Glutamatergic neuron (in vitro differentiated cells): ENCODE results near the gene HPSE2. TPM values are rescaled to one million over a fixed set of nuclear protein-coding genes. Genes with fewer than 3 reads are reported as not detected.
A peak's percentile ranks its signal among the peaks of the same experiment; 100 is the strongest.

Experiments used
- DNase-seq: peaks from one replicate; pipeline ENCODE4 v3.0.0; 2022
- H3K27ac Mint-ChIP-seq: one replicate; pipeline ENCODE4 v1.8.0; 2020; ENCODE audit warnings: mild to moderate bottlenecking, mixed read lengths, inconsistent platforms; ENCODE audit not compliant: unreplicated experiment
- H3K27me3 Mint-ChIP-seq: one replicate; pipeline ENCODE4 v1.8.0; 2020; ENCODE audit warnings: mild to moderate bottlenecking, moderate library complexity, mixed read lengths, inconsistent platforms; ENCODE audit not compliant: unreplicated experiment
- H3K36me3 Mint-ChIP-seq: one replicate; pipeline ENCODE4 v1.8.0; 2020; ENCODE audit warnings: mild to moderate bottlenecking, mixed read lengths, inconsistent platforms; ENCODE audit not compliant: unreplicated experiment
- H3K4me1 Mint-ChIP-seq: one replicate; pipeline ENCODE4 v1.8.0; 2020; ENCODE audit warnings: mild to moderate bottlenecking, low read depth, mixed read lengths, inconsistent platforms; ENCODE audit not compliant: unreplicated experiment
- H3K4me3 Mint-ChIP-seq: one replicate; pipeline ENCODE4 v1.8.0; 2020; ENCODE audit warnings: mild to moderate bottlenecking, mixed read lengths, inconsistent platforms; ENCODE audit not compliant: unreplicated experiment
- H3K9me3 Mint-ChIP-seq: one replicate; pipeline ENCODE4 v1.8.0; 2020; ENCODE audit warnings: mild to moderate bottlenecking, moderate library complexity, mixed read lengths, inconsistent platforms; ENCODE audit not compliant: unreplicated experiment
- microRNA-seq: library from miRNA; unstranded; fragments of <30 nt; microRNA quantifications from one replicate; pipeline ENCODE4, GENCODE V29; 2020; ENCODE audit not compliant: unreplicated experiment
- total RNA-seq: library from RNA; stranded (reverse); fragmentation: NEBNext Ultra II Directional; extraction: Animal tissue kit (Norgen Biotek cat#: 25700); gene quantifications from one replicate; pipeline ENCODE4 v1.2.1, GENCODE V29; 2021; ENCODE audit not compliant: unreplicated experiment
- TF ChIP-seq, protein P1 (sequence below): fragments of 200-600 bp; sonication (generic); IDR thresholded peaks from one replicate; pipeline ENCODE4 v1.5.0; 2021; ENCODE audit not compliant: partially characterized antibody, unreplicated experiment

The HPSE2 gene
- total RNA-seq, 1 donor from 2014 or later: not detected

DNA sequence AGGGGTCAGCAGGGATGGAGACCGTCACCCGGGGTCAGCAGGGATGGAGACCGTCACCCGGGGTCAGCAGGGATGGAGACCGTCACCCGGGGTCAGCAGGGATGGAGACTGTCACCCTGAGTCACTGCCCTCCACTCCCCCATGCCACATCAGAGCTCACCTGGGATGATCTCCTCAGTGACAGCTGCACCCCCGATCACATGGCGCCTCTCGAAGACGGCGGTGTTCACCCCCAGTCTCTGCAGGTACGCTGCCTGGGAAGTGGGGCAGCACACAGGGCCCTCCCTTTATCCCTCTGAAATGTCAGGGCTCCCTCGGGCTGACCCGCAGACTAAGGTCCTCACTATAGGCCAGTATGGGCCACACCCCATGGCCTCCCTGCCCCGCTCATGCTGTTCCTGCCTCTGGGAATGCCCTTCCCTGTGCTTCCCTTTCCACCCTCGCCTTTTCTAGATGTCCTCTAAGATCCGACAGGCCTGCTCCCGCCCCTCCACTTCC, 827.9 kb downstream of the HPSE2 start:
- peaks cover 1% of the 10 kb centered on the region for H3K9me3 Mint-ChIP-seq
- DNase-seq: no peak
- H3K27ac Mint-ChIP-seq: no peak overlapping the region
- TF ChIP-seq, protein P1, sequence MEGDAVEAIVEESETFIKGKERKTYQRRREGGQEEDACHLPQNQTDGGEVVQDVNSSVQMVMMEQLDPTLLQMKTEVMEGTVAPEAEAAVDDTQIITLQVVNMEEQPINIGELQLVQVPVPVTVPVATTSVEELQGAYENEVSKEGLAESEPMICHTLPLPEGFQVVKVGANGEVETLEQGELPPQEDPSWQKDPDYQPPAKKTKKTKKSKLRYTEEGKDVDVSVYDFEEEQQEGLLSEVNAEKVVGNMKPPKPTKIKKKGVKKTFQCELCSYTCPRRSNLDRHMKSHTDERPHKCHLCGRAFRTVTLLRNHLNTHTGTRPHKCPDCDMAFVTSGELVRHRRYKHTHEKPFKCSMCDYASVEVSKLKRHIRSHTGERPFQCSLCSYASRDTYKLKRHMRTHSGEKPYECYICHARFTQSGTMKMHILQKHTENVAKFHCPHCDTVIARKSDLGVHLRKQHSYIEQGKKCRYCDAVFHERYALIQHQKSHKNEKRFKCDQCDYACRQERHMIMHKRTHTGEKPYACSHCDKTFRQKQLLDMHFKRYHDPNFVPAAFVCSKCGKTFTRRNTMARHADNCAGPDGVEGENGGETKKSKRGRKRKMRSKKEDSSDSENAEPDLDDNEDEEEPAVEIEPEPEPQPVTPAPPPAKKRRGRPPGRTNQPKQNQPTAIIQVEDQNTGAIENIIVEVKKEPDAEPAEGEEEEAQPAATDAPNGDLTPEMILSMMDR: no peak
- peaks cover 5% of the 10 kb centered on the region for H3K27me3 Mint-ChIP-seq
- H3K4me3 Mint-ChIP-seq: no peak overlapping the region
- peaks cover 15% of the 10 kb centered on the region for H3K4me1 Mint-ChIP-seq
- H3K36me3 Mint-ChIP-seq: no peaks in the 10 kb centered on the region

Small RNA genes lying within 50 kb of the gene (microRNA-seq; reads per million reads assigned to microRNA genes)
- 6.6 reads per million, percentile 38 among the genes with 10 or more reads in this experiment for gene MIR4685
- gene MIR6507: not detected

Other genes starting within 250 kb of the HPSE2 start
- 0.10 TPM for gene CNNM1, start 93.5 kb upstream of the HPSE2 start, total RNA-seq
- gene GOT1, start 194.8 kb upstream of the HPSE2 start, total RNA-seq: 37.2 TPM